ENCODE results near the gene NTM.

- TF ChIP-seq, protein P1, sequence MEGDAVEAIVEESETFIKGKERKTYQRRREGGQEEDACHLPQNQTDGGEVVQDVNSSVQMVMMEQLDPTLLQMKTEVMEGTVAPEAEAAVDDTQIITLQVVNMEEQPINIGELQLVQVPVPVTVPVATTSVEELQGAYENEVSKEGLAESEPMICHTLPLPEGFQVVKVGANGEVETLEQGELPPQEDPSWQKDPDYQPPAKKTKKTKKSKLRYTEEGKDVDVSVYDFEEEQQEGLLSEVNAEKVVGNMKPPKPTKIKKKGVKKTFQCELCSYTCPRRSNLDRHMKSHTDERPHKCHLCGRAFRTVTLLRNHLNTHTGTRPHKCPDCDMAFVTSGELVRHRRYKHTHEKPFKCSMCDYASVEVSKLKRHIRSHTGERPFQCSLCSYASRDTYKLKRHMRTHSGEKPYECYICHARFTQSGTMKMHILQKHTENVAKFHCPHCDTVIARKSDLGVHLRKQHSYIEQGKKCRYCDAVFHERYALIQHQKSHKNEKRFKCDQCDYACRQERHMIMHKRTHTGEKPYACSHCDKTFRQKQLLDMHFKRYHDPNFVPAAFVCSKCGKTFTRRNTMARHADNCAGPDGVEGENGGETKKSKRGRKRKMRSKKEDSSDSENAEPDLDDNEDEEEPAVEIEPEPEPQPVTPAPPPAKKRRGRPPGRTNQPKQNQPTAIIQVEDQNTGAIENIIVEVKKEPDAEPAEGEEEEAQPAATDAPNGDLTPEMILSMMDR (IDR thresholded peaks at IDR 0.05 in 2 of 3, conservative IDR thresholded peaks at IDR 0.05 in 1 of 3; ENCODE audit: borderline replicate concordance in 1 of 3, insufficient read depth in 1 of 3, low read depth in 2 of 3, low read length in 2 of 3) = no peak
- TF ChIP-seq REST (IDR thresholded peaks at IDR 0.05; ENCODE audit: low read depth) (no peak), CEBPB (IDR thresholded peaks at IDR 0.05; ENCODE audit: low read depth) (no peak), YY1 (IDR thresholded peaks at IDR 0.05; ENCODE audit: extremely low read depth, insufficient replicate concordance, low read depth, low read length) (no peak), POLR2A (IDR thresholded peaks at IDR 0.05; ENCODE audit: borderline replicate concordance, extremely low read depth, insufficient read depth, insufficient read length) (no peak)
These were observed 231.2 kb downstream of the NTM start for GRCh38 chr11:131601586-131601985.

Measured in HCT116 (cell line).